Stimulated activated CD8-positive, alpha-beta memory T cell treated with anti-CD3 and anti-CD28 coated beads, Interleukin-12 subunit alpha, Interleukin-12 subunit beta, amount 100 ng/mL, for 1 hour (primary cell): ENCODE results near the gene LMF1.
"Not testable (repeated sequence)": the region's sequence is repeated elsewhere in the genome, so short reads cannot be mapped to it uniquely, and the experiment has no call there.

Experiments
- DNase-seq: peaks from one replicate; pipeline ENCODE4 v3.0.0-alpha.2; 2020; ENCODE audit warnings: low read depth

LMF1 gene

GRCh38 chr16:845351-845745 is 125.4 kb downstream of the LMF1 start:
- DNase-seq: no peak

GRCh38 chr16:844638-845350 is 126.0 kb downstream of the LMF1 start:
- no peak for DNase-seq

GRCh38 chr16:843771-844170 is 127.0 kb downstream of the LMF1 start:
- DNase-seq: no peak

- no peak for DNase-seq
Measured at GRCh38 chr16:842711-843560, 127.8 kb downstream of the LMF1 start.

- DNase-seq: no peak
Measured at GRCh38 chr16:842061-842476, 128.7 kb downstream of the LMF1 start.

GRCh38 chr16:841455-842060 is 129.2 kb downstream of the LMF1 start:
- DNase-seq: no peak

GRCh38 chr16:840561-841454 is 130.0 kb downstream of the LMF1 start:
- no peak for DNase-seq

GRCh38 chr16:839643-840408 is 131.0 kb downstream of the LMF1 start:
- no peak for DNase-seq

GRCh38 chr16:838741-839140 is 132.0 kb downstream of the LMF1 start:
- no peak for DNase-seq

- not testable (repeated sequence) for DNase-seq
Measured at GRCh38 chr16:836822-837221, 134.0 kb downstream of the LMF1 start.

GRCh38 chr16:836221-836620 is 134.6 kb downstream of the LMF1 start:
- no peak for DNase-seq

- no peak for DNase-seq
Measured at GRCh38 chr16:835373-835772, 135.4 kb downstream of the LMF1 start.

GRCh38 chr16:833411-833810 is 137.4 kb downstream of the LMF1 start:
- DNase-seq: no peak

- no peak for DNase-seq
Measured at GRCh38 chr16:832652-833336, 138.0 kb downstream of the LMF1 start.

GRCh38 chr16:831571-832413 is 139.0 kb downstream of the LMF1 start:
- DNase-seq: no peak

GRCh38 chr16:830871-831570 is 139.8 kb downstream of the LMF1 start:
- no peak for DNase-seq

GRCh38 chr16:830107-830870 is 140.5 kb downstream of the LMF1 start:
- DNase-seq: no peak

GRCh38 chr16:828891-829290 is 141.9 kb downstream of the LMF1 start:
- DNase-seq: no peak
